Measurements from ENCODE around the gene MFGE8. TPM values are rescaled to one million over a fixed set of nuclear protein-coding genes. Genes with fewer than 3 reads are reported as not detected.
"Not testable (repeated sequence)": the region's sequence is repeated elsewhere in the genome, so short reads cannot be mapped to it uniquely, and the experiment has no call there.

MFGE8 gene, protein sequence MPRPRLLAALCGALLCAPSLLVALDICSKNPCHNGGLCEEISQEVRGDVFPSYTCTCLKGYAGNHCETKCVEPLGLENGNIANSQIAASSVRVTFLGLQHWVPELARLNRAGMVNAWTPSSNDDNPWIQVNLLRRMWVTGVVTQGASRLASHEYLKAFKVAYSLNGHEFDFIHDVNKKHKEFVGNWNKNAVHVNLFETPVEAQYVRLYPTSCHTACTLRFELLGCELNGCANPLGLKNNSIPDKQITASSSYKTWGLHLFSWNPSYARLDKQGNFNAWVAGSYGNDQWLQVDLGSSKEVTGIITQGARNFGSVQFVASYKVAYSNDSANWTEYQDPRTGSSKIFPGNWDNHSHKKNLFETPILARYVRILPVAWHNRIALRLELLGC
- 83.4 and 99.0 TPM in 2 replicates for total RNA-seq (2014; rRNA removed; shearing (Covaris generic))

DNA sequence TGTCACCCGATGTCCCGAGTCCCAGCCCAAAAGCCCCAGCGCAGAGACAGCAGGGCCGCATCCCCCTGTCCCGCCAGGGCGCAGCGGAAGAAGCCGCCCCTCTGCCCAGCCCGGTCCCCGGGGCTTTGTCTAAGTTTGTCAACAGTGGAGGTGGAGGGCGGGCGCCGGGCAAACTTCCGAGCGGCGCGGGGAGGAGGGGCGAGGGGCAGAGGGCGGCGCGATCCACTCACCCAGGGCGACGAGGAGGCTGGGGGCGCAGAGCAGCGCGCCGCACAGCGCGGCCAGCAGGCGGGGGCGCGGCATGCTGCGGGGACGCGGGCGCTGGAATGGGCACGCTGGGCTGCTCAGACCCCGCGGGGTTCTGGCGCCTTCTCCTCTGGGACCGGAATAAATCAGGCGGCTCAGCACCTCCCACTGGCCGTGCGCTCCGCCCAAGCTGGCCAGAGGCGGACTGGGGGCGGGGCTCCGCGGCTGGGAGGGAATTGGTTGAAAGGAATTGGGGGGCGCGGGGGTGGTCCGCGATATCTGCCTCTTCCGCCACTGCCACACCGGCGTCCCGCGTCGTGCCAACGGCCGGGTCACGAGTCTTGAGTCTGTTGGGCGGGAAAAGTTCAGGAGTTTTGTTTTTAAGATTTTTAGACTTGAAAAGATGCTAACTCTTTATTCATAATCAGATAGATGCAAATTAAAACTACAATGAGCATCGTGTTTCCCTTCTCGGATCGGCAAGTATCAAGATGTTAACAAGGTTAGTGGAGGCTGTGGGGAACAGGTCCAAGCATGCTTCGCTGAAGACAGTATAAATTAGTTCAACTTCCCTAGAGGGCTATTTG is at the start of gene MFGE8:
Gene MFGE8, minus strand, starts transcription at position 363 of the 833 bp plus-strand sequence. Its CDS starts 60 bp downstream, at position 303.
- DNase-seq (ENCODE audit: low read depth), result peak; percentile 68

- DNase-seq (ENCODE audit: low read depth), result no peak
These were observed 46.3 kb upstream of the MFGE8 start for GRCh38 chr15:88959445-88959844.

- no peak for DNase-seq (ENCODE audit: low read depth)
These were observed 43.7 kb upstream of the MFGE8 start for GRCh38 chr15:88956906-88957305.

DNA sequence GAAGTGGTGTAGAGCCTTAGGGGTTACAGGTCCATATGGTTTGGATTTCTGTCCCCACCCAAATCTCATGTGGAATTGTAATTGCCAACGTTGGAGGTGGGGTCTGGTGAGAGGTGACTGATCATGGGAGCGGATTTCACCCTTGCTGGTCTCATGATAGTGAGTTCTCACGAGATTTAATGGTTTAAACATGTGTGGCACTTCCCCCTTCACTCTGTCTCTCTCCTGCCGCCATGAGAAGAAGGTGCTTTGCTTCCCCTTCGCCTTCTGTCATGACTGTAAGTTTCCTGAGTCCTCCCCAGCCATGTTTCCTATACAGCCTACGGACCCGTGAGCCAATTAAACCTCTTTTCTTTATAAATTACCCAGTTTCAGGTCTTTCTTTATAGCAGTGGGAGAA is 43.1 kb upstream of the MFGE8 start:
- no peak for DNase-seq (ENCODE audit: low read depth)

- DNase-seq (ENCODE audit: low read depth), result no peak
These were observed 41.5 kb upstream of the MFGE8 start for GRCh38 chr15:88954431-88955277.

DNA sequence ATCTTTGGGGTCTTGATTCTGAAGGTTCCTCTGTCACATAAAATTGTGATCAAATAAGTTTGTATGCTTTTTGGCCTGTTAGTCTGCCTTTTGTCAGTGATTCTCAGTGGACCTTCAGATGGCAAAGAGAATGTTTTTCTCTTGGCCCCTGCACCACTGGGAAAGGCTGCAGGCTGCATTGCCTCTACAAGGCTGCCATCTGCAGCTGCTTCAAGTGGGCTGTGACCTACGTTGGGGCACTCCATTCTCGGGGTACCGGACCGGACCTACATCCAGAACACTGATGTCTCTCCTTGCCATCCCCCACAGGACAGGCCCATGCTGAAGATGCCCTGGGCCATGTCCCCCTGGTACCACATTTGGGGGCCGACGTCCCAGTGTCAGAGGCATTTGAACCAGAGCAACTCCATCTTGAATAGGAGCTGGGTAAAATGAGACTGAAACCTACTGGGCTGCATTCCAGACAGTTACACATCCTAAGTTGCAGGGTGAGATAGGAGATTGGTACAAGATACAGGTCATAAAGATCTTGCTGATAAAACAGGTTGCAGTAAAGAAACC is 37.5 kb upstream of the MFGE8 start:
- no peak for DNase-seq (ENCODE audit: low read depth)

DNA sequence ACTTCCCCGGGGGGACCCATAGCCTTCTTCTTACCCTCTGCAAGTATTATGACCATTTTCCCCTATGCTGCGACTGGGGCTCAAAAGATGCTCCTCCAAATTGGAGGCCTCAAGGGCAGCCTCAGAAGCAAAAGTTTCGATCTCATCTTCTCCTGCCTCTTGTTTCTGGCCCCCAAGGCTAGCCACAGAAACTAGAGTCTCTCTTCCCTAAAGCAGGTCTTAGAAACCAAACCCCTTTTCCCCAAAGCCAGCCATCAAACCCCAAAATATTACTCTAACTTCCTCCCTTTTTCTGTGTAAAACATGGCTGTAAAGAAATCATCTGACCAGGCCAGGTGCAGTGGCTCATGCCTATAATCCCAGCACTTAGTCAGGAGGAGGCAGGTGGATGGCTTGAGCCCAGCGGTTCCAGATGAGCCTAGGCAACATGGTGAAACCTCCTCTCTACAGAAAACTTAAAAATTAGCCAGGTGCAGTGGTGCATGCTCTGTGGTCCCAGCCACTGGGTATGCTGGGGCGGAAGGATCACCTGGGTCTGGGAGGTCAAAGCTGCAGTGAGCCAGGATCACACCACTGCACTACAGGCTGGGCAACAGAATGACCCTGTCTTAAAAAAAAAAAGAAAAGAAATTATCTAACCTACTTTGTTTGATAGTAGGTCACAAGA is 36.7 kb upstream of the MFGE8 start:
- DNase-seq (ENCODE audit: low read depth), result no peak

- DNase-seq (ENCODE audit: low read depth), result no peak
These were observed 27.0 kb upstream of the MFGE8 start for GRCh38 chr15:88940110-88940675.

DNA sequence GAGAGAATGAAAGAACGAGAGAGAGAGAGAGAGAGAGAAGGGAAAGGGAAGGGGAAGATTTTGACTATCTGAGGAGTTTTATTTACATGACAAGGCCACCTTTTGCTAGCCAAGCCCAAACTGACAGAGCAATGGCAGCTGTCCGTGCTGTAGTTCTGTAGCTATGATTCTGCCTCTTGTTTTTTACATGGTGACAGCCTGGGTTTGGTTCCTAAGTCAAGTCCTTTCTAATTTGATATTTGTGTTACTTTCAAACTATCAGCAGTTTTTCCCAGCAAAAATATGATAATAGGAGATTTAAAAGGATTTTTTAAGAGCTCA is 26.3 kb upstream of the MFGE8 start:
- no peak for DNase-seq (ENCODE audit: low read depth)

GRCh38 chr15:88938802-88939485 is 25.8 kb upstream of the MFGE8 start:
- DNase-seq (ENCODE audit: low read depth), result no peak

DNA sequence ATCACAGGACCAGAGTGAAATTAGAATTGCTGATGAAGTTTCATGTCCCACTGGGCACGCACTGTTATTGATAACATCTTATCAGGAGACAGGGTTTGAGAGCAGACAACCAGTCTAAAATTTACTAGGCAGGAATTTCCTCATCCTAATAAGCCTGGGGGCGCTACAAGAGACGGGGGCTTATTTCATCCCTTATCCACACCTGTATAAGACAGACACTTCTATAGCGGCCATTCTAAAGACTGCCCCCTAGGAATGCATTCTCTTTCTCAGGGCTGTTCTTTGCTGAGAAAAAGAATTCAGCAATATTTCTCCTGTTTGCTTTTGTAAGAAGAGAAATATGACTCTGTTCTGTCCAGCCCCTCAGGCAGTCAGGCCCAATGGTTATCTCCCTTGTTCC is 21.3 kb upstream of the MFGE8 start:
- DNase-seq (ENCODE audit: low read depth), result not testable (repeated sequence)

GRCh38 chr15:88932875-88933330 is 19.7 kb upstream of the MFGE8 start:
- no peak for DNase-seq (ENCODE audit: low read depth)

DNA sequence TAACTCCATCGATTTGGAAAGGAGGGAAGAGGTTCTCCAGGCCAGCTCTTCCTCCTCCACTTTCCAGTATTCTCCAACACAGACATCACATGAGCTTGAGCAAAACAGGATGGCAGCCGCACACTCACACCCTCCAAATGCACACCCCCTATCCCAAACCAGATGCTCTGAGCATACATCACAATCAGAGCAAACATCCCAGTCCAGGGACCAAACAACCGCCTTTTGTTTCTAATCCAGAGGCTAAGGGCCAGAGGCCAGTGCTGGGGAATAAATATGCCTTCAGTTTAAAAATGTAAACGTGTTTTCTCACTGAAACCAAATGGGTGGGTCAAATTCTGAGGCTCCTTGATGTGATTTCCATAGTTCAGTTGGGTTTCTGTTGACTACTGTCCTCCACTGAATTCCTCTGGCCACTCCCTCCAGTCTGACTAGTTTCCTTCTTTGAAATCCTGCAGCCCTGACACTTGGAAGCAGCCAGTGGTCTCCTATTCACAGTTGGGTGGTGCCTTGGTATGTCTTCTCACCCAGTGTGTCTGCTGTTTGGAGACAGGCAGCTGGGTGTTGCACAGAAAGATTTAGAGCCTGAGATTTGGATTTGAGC is 19.2 kb upstream of the MFGE8 start:
- no peak for DNase-seq (ENCODE audit: low read depth)

- no peak for DNase-seq (ENCODE audit: low read depth)
These were observed 17.4 kb upstream of the MFGE8 start for GRCh38 chr15:88930579-88930978.

- peak; percentile 45 for DNase-seq (ENCODE audit: low read depth)
These were observed 16.3 kb upstream of the MFGE8 start for GRCh38 chr15:88929358-88930098.

- DNase-seq (ENCODE audit: low read depth), result not testable (repeated sequence)
These were observed 15.0 kb upstream of the MFGE8 start for GRCh38 chr15:88928192-88928591.

DNA sequence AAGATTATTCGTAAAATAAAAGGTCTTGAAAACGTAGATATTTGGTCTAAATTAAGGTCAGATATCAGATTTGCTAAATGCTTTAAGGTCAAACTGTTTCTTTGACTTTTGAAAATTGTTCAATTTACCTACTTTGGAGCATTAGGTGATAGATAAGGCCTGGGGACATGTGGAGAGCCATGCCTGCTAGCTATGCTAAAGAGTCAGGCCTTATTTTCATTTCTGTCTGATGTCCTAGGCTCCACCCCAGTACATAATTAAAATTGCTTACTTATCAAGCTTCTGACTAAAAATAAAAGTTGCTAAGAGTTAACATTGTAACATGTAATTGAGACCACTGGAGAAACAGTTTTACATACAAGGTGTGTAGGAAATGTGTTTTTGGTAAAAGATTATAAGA is 12.5 kb upstream of the MFGE8 start:
- not testable (repeated sequence) for DNase-seq (ENCODE audit: low read depth)

- DNase-seq (ENCODE audit: low read depth), result peak; percentile 87
These were observed 7.8 kb upstream of the MFGE8 start for GRCh38 chr15:88920892-88921435.
